A172 (cell line): ENCODE results near the gene OCA2. TPM values are rescaled to one million over a fixed set of nuclear protein-coding genes. Genes with fewer than 3 reads are reported as not detected.

Experiments
- DNase-seq: peaks from one replicate; pipeline ENCODE4 v3.0.0-alpha.2; 2015; ENCODE audit warnings: low spot score
- total RNA-seq: library from RNA; depleted of rRNA; stranded (reverse); fragments of >200 nt; shearing (Covaris generic); gene quantifications from 2 replicates; pipeline ENCODE4 v1.2.3, GENCODE V29; 2014

The OCA2 gene
- total RNA-seq, 1 experiment from 2014 or later: not detected

- DNase-seq: no peak
These were observed 19.7 kb downstream of the OCA2 start for GRCh38 chr15:28079313-28079969.

DNA sequence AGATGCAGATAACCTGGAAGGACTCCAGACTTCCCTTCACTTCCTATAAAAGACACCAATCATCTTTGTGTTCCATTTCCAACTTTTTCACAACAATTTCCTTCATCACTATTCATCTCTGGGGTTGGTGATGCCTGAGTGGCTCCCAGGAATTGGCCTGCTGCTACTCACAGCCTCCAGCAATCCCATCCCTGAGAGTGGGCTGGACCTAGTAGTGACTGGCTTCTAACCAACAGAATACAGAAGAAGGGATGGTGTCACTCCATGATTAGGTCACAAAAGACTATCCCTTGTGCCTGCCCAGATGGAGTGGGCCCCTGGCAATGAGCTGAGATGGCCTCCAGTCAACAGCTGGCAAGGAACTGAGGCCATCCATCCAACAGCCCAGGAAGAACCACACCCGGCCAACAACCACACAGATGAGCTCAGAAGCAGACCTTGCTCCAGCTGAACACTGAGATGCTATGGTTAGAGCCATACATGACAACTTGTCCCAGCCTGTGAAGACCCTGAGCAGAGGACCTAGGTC, 20.9 kb downstream of the OCA2 start:
- DNase-seq: no peak

GRCh38 chr15:28075573-28075972, 23.5 kb downstream of the OCA2 start:
- DNase-seq: no peak

DNA sequence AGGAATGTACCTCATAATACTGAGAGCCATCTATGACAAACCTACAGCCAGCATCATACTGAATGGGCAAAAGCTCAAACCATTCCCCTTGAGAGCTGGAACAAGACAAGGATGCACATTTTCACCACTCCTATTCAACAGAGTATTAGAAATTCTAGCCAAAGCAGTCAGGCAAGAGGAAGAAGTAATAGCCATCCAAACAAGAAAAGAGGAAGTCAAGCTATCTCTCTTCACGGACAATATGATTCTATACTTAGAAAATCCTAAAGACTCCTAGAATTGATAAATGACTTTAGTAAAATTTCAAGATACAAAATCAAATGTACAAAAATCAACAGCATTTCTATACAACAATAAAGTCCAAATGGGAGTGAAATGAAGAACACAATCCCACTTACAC, 30.2 kb downstream of the OCA2 start:
- DNase-seq: no peak

DNA sequence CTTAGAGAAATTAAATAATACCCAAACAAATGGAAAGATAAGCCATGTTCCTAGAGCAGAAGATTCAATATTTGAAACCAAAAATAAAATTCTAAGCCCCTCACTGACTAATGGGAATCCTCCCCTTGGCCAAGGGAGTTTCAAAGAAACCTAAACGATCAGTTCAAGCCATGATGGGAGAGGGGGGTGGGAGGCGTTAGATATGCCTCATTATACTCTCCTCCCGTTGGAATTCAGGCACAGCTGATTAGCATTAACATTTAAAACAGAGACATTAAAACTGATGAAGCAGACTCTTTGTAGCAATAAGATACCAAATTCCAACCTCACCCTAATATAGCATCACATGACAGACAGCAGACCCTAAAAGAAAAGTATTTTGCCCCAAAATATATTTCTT, 32.9 kb downstream of the OCA2 start:
- DNase-seq: no peak

DNA sequence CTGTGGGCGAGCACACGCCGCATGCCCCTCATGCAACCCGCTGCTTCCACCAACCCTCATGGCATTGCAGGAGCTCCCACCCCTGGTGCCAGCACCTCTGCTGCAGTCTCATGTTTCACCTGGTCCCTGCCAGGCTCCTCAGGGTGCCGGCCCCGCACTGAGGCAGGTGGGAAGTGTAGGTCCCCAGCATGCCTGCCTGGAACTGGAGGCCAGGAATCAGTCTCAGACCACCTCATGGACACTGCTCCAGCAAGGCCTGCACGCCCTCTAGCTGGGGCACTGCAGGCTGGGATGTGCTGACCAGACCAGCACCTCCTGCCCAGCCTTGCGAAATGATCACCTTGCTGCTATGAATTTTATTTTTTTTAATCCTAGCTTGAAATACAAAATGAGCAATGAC, 39.1 kb downstream of the OCA2 start:
- no peak for DNase-seq

DNA sequence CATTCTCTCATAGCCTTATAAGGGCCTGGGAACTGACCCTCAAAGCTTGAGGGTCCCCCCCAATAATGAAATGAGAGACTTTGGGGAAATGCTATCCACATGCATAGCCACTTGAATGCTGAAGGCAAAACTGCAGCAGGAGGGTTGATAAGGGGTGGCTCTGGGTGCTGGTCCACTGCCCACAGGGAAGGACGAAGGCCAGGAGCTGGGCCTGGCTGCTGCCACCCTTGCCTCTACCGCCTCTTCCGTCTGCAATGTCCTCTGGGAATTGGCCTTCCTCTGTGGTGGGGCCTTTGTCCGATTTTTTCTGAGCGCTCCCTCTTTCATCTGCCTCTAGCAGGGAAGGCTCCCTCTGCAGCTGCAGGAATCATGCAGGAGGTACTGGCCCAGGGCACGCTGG, 41.0 kb downstream of the OCA2 start:
- no peak for DNase-seq

- no peak for DNase-seq
These were observed 47.0 kb downstream of the OCA2 start for GRCh38 chr15:28051955-28052633.

DNA sequence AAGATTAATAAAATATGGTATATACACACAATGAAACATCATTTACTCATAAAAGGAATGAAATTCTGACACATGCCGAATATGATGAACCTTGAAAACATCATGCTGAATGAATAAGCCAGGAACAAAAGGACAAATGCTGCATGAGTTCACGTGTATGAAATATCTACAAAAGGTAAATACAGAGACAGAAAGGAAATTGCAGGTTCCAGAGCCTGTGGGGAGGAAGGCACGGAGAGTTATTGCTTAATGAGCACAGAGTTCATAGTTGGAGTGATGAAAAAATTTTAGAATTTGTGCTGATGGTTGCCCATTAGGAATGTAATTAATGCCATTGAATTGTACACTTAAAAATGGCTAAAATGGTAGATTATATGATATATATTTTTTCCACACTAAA, 49.5 kb downstream of the OCA2 start:
- DNase-seq: no peak

DNA sequence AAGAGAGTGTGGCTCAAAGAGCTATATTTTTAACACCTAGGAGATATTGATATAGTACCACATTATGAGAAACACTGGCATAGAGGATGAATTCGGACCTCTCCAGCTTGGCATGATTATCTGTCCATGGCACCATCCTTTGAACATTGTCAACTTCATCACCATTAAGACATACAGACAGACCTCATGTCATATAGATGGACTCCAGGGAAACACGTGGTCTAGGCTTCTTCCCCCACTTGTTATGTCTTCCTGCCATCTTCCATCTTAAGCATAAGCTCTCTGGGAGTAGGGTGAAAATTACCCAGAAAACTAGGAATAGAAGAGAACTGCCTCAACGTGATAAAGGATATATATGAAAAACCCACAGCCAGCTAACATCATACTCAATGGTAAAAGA, 51.8 kb downstream of the OCA2 start:
- DNase-seq: no peak

- no peak for DNase-seq
These were observed 54.9 kb downstream of the OCA2 start for GRCh38 chr15:28044121-28044672.

GRCh38 chr15:28043691-28044091, 55.4 kb downstream of the OCA2 start:
- no peak for DNase-seq

DNA sequence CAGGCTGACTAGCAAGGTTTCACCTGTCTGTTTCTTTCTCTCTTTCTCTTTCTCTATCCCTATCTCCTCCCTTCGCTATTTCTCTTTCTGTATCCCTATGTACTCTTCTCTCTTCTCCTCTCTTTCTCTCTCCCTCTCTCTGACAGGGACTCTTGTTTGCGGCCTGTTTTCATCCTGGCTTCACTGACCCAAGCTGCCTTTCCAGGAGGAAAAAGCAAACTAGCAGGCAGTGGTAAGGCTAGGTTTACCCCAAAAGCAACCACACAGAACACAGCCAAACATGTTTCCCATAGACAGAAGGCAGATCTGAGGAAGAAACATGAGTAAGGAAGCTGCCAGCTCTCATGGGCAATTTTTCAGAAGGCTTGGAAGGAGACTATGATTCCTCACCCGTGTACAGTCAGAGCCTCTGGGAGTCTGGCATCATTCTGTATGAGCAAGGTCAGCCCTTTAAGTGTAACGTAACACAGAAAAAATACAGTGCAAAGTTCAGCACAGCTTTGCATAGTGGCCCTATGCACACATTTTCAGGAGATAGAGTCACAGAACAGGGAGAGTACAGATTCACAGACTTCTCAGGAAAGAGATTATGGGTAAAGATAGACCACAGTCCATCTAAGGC, 61.0 kb downstream of the OCA2 start:
- DNase-seq: no peak

DNA sequence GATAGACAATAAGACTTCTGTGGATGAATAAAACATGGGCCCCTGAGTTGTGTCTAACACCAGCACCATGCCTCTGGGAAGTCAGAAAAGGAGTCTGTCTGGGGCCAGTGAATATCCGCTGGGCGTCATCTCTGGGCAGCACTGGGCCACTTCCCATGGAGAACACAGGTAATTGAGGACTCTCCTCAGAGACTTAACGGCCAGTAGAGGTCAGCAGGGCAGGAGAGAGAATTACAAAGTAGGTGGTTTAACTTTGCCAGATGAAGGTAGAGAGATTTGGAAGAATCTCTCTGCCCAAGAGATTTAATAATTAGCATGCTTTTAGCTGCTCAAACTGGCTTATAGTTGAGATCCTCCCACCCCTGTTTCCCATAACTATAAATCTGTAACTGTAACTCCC, 65.7 kb downstream of the OCA2 start:
- DNase-seq: no peak

DNA sequence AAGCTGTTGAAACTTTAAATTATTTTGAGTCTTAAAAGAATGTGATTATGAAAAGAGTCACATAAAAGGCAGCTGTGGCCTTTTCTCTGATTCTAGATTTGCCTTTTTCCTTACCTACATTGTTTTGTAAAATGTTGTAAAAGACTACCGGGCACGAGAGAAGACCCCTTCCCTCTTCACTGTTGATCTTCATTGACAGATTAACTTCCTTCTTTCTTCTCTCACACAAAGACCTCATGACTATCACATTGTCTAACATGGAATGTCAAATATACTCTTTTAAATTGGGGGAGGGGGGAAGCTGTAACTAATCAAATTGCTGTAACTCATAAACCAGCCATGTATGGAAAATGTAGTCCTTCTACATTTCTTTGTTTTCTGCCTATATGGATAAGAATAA, 68.3 kb downstream of the OCA2 start:
- no peak for DNase-seq

GRCh38 chr15:28027714-28028076, 71.4 kb downstream of the OCA2 start:
- DNase-seq: no peak

DNA sequence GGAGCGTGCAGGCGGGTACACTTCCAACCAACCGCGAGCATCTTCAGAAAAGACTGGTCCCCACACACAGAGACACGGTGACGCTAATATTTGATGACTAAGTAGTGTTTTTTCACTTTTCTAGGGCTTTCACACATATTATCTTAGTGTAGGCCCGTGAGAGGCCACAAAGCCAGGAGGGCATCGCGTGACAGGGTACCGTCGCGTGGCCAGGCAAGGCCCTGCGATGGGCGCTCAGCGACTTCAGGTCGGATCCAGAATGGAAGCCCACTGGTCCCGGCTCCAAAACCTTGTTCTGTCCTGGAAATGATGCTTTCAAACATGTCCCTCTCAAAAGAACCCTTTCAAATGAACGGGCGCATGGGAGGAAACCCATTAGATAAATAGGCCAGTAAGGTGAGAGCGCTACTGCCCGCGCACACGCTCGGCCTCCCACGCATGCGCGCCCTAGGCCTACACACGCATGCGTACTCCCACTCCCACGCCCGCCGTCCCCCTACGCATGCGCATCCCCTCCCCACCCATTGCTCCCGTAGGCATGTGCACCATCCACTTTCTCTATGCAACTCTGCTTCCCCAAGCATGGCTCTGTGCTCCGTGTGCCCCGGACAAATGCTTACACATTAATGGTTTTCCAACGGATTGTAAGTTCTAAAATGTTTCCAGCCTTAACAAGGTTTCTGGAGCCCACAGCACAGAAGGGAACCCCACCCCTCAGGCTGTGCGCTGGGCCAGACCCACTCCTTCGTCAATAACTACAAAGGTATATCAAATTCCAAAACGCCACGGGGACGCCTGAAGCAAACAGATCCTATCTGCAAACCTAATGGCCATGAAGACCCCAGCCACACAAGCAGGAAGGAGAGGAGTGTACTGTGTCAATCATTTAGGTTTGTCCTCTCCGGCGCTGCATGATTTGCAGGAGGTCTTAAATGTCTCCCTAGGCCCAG, 72.1 kb downstream of the OCA2 start:
- DNase-seq: no peak

- no peak for DNase-seq
These were observed 72.9 kb downstream of the OCA2 start for GRCh38 chr15:28026221-28026620.

DNA sequence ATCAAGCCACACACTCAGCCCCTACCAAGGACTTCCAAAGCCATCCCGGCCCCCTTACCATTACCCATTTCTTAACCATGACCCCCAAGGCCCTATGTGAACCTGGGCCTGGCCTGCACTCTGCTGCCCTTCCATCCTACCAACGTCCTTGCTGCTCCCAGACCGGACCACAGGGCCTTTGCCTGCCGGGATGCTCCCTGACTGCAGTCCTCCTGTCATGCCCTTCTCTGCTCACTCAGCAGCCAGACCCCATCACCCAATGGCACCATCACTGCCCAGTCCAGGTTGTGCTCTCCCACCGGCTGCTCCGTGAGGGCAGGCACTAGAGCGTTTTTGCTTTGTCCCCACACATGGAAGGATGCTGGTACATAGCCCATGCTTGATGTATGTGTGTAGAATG, 73.7 kb downstream of the OCA2 start:
- DNase-seq: no peak

DNA sequence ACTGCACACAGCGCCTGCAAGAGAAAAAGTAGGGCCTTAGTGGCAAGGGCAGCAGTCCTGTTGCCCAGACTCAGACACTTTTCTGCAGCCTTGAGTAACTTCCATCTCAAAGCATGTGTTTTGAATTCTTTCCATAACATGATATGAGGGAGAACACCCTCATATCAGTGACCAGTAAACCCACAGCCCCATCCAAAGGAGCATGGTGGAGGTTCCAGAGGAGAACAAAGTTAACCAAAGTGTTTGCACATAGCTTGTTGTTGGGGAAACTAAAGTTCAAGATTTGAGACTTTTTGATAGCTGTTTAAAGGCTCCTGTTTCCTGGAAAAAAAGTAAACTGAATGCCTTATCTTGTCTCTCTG, 74.2 kb downstream of the OCA2 start:
- no peak for DNase-seq

GRCh38 chr15:28023933-28024888, 74.9 kb downstream of the OCA2 start:
- no peak for DNase-seq
